ENCODE results near the gene TBX15.

GRCh38 chr1:118958140-118958539, 30.0 kb downstream of the TBX15 start:
- TF ChIP-seq CTCF (conservative IDR thresholded peaks at IDR 0.05; ENCODE audit: low read depth in 2 of 2) (no peak), POLR2AphosphoS5 (IDR thresholded peaks at IDR 0.05; ENCODE audit: low read depth) (no peak), EZH2 (IDR thresholded peaks at IDR 0.05; ENCODE audit: low read depth, unreplicated experiment) (no peak), REST (IDR thresholded peaks at IDR 0.05; ENCODE audit: unreplicated experiment) (no peak), EZH2phosphoT487 (IDR thresholded peaks at IDR 0.05; ENCODE audit: unreplicated experiment) (no peak), CREB1 (CRISPR knock-in tag; IDR thresholded peaks at IDR 0.05; ENCODE audit: low read depth) (no peak), JUNB (IDR thresholded peaks at IDR 0.05; ENCODE audit: unreplicated experiment) (no peak), ZNF331 (CRISPR knock-in tag; IDR thresholded peaks at IDR 0.05; ENCODE audit: low read depth) (no peak), STAT1 (IDR thresholded peaks at IDR 0.05; ENCODE audit: unreplicated experiment) (no peak), ZNF114 (CRISPR knock-in tag; IDR thresholded peaks at IDR 0.05) (no peak), ZNF462 (CRISPR knock-in tag; IDR thresholded peaks at IDR 0.05) (no peak)
- TF ChIP-seq, protein P1, sequence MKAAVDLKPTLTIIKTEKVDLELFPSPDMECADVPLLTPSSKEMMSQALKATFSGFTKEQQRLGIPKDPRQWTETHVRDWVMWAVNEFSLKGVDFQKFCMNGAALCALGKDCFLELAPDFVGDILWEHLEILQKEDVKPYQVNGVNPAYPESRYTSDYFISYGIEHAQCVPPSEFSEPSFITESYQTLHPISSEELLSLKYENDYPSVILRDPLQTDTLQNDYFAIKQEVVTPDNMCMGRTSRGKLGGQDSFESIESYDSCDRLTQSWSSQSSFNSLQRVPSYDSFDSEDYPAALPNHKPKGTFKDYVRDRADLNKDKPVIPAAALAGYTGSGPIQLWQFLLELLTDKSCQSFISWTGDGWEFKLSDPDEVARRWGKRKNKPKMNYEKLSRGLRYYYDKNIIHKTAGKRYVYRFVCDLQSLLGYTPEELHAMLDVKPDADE (IDR thresholded peaks at IDR 0.05) = no peak

Measured in GM23338 (cell line).